Natural killer cell treated with Interleukin-12 subunit alpha and Interleukin-12 subunit beta and Interleukin-15 and Interleukin-18, amount 100 ng/mL, for 72 hours (primary cell): Measurements from ENCODE around the gene ANKHD1. TPM values are rescaled to one million over a fixed set of nuclear protein-coding genes. Genes with fewer than 3 reads are reported as not detected.

Experiments used
- ATAC-seq, 2 donors: fragments of 150-1000 bp; cut with Tn5 transposase in 1 of 2; sonication (Bioruptor Pico), chemical (Tn5 transposase) in 1 of 2; 2 replicates each; pipeline ENCODE4 v1.10.0; 2021
- DNase-seq: peaks from one replicate; pipeline ENCODE4 v3.0.0; 2022; ENCODE audit warnings: low spot score
- H3K27ac Mint-ChIP-seq, 2 donors: 1 replicate in 1 of 2; 2 replicates in 1 of 2; pipeline ENCODE4 v1.8.0; 2022; ENCODE audit warnings: mixed read lengths in 2 of 2, mild to moderate bottlenecking in 1 of 2, moderate library complexity in 1 of 2
- H3K27me3 Mint-ChIP-seq, 2 donors: 1 replicate in 1 of 2; 2 replicates in 1 of 2; pipeline ENCODE4 v1.8.0; 2022; ENCODE audit warnings: mixed read lengths in 2 of 2
- H3K36me3 Mint-ChIP-seq: one replicate; pipeline ENCODE4 v1.8.0; 2022; ENCODE audit warnings: mixed read lengths
- H3K4me1 Mint-ChIP-seq, 2 donors: 1 replicate in 1 of 2; 2 replicates in 1 of 2; pipeline ENCODE4 v1.8.0; 2022; ENCODE audit warnings: low read depth in 2 of 2, mixed read lengths in 2 of 2, mild to moderate bottlenecking in 1 of 2
- H3K4me3 Mint-ChIP-seq: one replicate; pipeline ENCODE4 v1.8.0; 2022; ENCODE audit warnings: mixed read lengths
- H3K9me3 Mint-ChIP-seq: 2 replicates; pipeline ENCODE4 v1.8.0; 2022; ENCODE audit warnings: mixed read lengths
- total RNA-seq, 2 donors: library from RNA; stranded (reverse); gene quantifications; one replicate each; pipeline ENCODE4 v1.2.3, GENCODE V29; 2022

The ANKHD1 gene
- total RNA-seq, 2 donors from 2014 or later: 136 to 156 TPM

GRCh38 chr5:140488914-140489313, 87.3 kb downstream of the ANKHD1 start:
- no peak for DNase-seq
- Mint-ChIP-seq H3K4me1 (no peaks in the 10 kb centered on the region), H3K4me3 (no peak overlapping the region), H3K27me3 (no peaks in the 10 kb centered on the region), H3K27ac (no peak overlapping the region), H3K36me3 (peaks cover 12% of the 10 kb centered on the region), H3K9me3 (no peaks in the 10 kb centered on the region)
- ATAC-seq: no peak

- Mint-ChIP-seq H3K4me3 (no peak overlapping the region), H3K4me1 (peaks cover 4 to 6% of the 10 kb centered on the region in 2 donors), H3K27ac (no peak overlapping the region), H3K36me3 (peaks cover 18% of the 10 kb centered on the region), H3K9me3 (no peaks in the 10 kb centered on the region), H3K27me3 (no peaks in the 10 kb centered on the region)
- ATAC-seq (no peak), DNase-seq (no peak)
These were observed 96.3 kb downstream of the ANKHD1 start for GRCh38 chr5:140497897-140498296.

- Mint-ChIP-seq H3K9me3 (no peaks in the 10 kb centered on the region), H3K27ac (no peak overlapping the region), H3K36me3 (peaks cover 18% of the 10 kb centered on the region), H3K4me3 (no peak overlapping the region), H3K4me1 (peaks cover 4 to 6% of the 10 kb centered on the region in 2 donors), H3K27me3 (no peaks in the 10 kb centered on the region)
- DNase-seq (no peak), ATAC-seq (no peak)
These were observed 97.0 kb downstream of the ANKHD1 start for GRCh38 chr5:140498591-140498990.

- H3K27ac Mint-ChIP-seq: no peak overlapping the region
- ATAC-seq: peak in 1 of 2 donors; percentile 49
- peaks cover 11% of the 10 kb centered on the region for H3K36me3 Mint-ChIP-seq
- H3K9me3 Mint-ChIP-seq: no peaks in the 10 kb centered on the region
- H3K27me3 Mint-ChIP-seq: no peaks in the 10 kb centered on the region
- H3K4me1 Mint-ChIP-seq: peaks cover 0 to 6% of the 10 kb centered on the region in 2 donors
- DNase-seq: no peak
- no peak overlapping the region for H3K4me3 Mint-ChIP-seq
These were observed 101.2 kb downstream of the ANKHD1 start for GRCh38 chr5:140502834-140503233.

GRCh38 chr5:140509898-140510297, 108.3 kb downstream of the ANKHD1 start:
- no peak overlapping the region for H3K27ac Mint-ChIP-seq
- no peaks in the 10 kb centered on the region for H3K4me1 Mint-ChIP-seq
- H3K9me3 Mint-ChIP-seq: no peaks in the 10 kb centered on the region
- peaks cover 12% of the 10 kb centered on the region for H3K36me3 Mint-ChIP-seq
- no peak for DNase-seq
- no peak for ATAC-seq
- no peaks in the 10 kb centered on the region for H3K27me3 Mint-ChIP-seq
- H3K4me3 Mint-ChIP-seq: no peak overlapping the region

- Mint-ChIP-seq H3K27ac (no peak overlapping the region), H3K27me3 (no peaks in the 10 kb centered on the region), H3K36me3 (peaks cover 20% of the 10 kb centered on the region), H3K9me3 (no peaks in the 10 kb centered on the region), H3K4me3 (no peak overlapping the region), H3K4me1 (no peaks in the 10 kb centered on the region)
- ATAC-seq: no peak
- DNase-seq: no peak
These were observed 111.5 kb downstream of the ANKHD1 start for GRCh38 chr5:140513124-140513523.

- no peak for DNase-seq
- Mint-ChIP-seq H3K4me3 (no peak overlapping the region), H3K27me3 (no peaks in the 10 kb centered on the region), H3K27ac (peak overlapping the region in 1 of 2 donors; percentile 18), H3K36me3 (peaks cover 16% of the 10 kb centered on the region), H3K9me3 (no peaks in the 10 kb centered on the region), H3K4me1 (no peaks in the 10 kb centered on the region)
- no peak for ATAC-seq
These were observed 122.4 kb downstream of the ANKHD1 start for GRCh38 chr5:140524003-140524402.

- H3K27me3 Mint-ChIP-seq: no peaks in the 10 kb centered on the region
- ATAC-seq (no peak), DNase-seq (no peak)
- no peak overlapping the region for H3K27ac Mint-ChIP-seq
- H3K4me1 Mint-ChIP-seq: peaks cover 1 to 5% of the 10 kb centered on the region in 2 donors
- H3K9me3 Mint-ChIP-seq: no peaks in the 10 kb centered on the region
- no peak overlapping the region for H3K4me3 Mint-ChIP-seq
- H3K36me3 Mint-ChIP-seq: peaks cover 25% of the 10 kb centered on the region
These were observed 138.6 kb downstream of the ANKHD1 start for GRCh38 chr5:140540227-140540626.

GRCh38 chr5:140542972-140543371, 141.3 kb downstream of the ANKHD1 start:
- DNase-seq (no peak), ATAC-seq (no peak)
- H3K36me3 Mint-ChIP-seq: peaks cover 25% of the 10 kb centered on the region
- no peak overlapping the region for H3K4me3 Mint-ChIP-seq
- peaks cover 3 to 10% of the 10 kb centered on the region in 2 donors for H3K4me1 Mint-ChIP-seq
- no peaks in the 10 kb centered on the region for H3K27me3 Mint-ChIP-seq
- no peaks in the 10 kb centered on the region for H3K9me3 Mint-ChIP-seq
- H3K27ac Mint-ChIP-seq: no peak overlapping the region

- Mint-ChIP-seq H3K4me1 (peaks cover 15 to 28% of the 10 kb centered on the region in 2 donors), H3K27me3 (no peaks in the 10 kb centered on the region), H3K27ac (peak overlapping the region; percentile 2 to 22), H3K4me3 (no peak overlapping the region), H3K36me3 (peaks cover 18% of the 10 kb centered on the region), H3K9me3 (no peaks in the 10 kb centered on the region)
- DNase-seq (no peak), ATAC-seq (no peak)
These were observed 143.4 kb downstream of the ANKHD1 start for GRCh38 chr5:140544986-140545385.

GRCh38 chr5:140545606-140546005, 144.0 kb downstream of the ANKHD1 start:
- no peak overlapping the region for H3K4me3 Mint-ChIP-seq
- H3K36me3 Mint-ChIP-seq: peaks cover 22% of the 10 kb centered on the region
- no peak for DNase-seq
- peaks cover 19 to 29% of the 10 kb centered on the region in 2 donors for H3K4me1 Mint-ChIP-seq
- no peaks in the 10 kb centered on the region for H3K9me3 Mint-ChIP-seq
- no peak for ATAC-seq
- H3K27me3 Mint-ChIP-seq: no peaks in the 10 kb centered on the region
- H3K27ac Mint-ChIP-seq: no peak overlapping the region

GRCh38 chr5:140546851-140547507, 145.3 kb downstream of the ANKHD1 start:
- no peaks in the 10 kb centered on the region for H3K9me3 Mint-ChIP-seq
- H3K4me3 Mint-ChIP-seq: peak overlapping the region; percentile 79
- ATAC-seq (no peak), DNase-seq (no peak)
- no peaks in the 10 kb centered on the region for H3K27me3 Mint-ChIP-seq
- peak overlapping the region; percentile 75 to 93 for H3K27ac Mint-ChIP-seq
- peaks cover 27 to 32% of the 10 kb centered on the region in 2 donors for H3K4me1 Mint-ChIP-seq
- H3K36me3 Mint-ChIP-seq: peaks cover 23% of the 10 kb centered on the region

- peak within 1 kb of the TSS; percentile 75 to 93 for H3K27ac Mint-ChIP-seq
- ATAC-seq (peak; percentile 98), DNase-seq (peak; percentile 86)
- peak within 1 kb of the TSS; percentile 79 for H3K4me3 Mint-ChIP-seq
- H3K27me3 Mint-ChIP-seq: no peaks in the 10 kb centered on the region
- H3K4me1 Mint-ChIP-seq: peaks cover 27 to 32% of the 10 kb centered on the region in 2 donors
- peaks cover 24% of the 10 kb centered on the region for H3K36me3 Mint-ChIP-seq
- no peaks in the 10 kb centered on the region for H3K9me3 Mint-ChIP-seq
These were observed 146.1 kb downstream of the ANKHD1 start, which contains the start of gene EIF4EBP3 for GRCh38 chr5:140547508-140548299. Gene EIF4EBP3 (plus strand): TSS chr5:140547662. CDS start chr5:140547738, 76 bp downstream.

- H3K9me3 Mint-ChIP-seq: no peaks in the 10 kb centered on the region
- peaks cover 28% of the 10 kb centered on the region for H3K36me3 Mint-ChIP-seq
- DNase-seq (no peak), ATAC-seq (no peak)
- peak overlapping the region; percentile 75 to 93 for H3K27ac Mint-ChIP-seq
- H3K4me1 Mint-ChIP-seq: peaks cover 33 to 38% of the 10 kb centered on the region in 2 donors
- no peaks in the 10 kb centered on the region for H3K27me3 Mint-ChIP-seq
- peak overlapping the region; percentile 79 for H3K4me3 Mint-ChIP-seq
These were observed 146.7 kb downstream of the ANKHD1 start for GRCh38 chr5:140548300-140548688.
